ENCODE data around the gene PPP2R3B.

PPP2R3B gene

GRCh38 chrX:413322-414201 lies 26.9 kb upstream of the PPP2R3B start:
- Mint-ChIP-seq H3K9me3 (peaks cover 16% of the 10 kb centered on the region), H3K27me3 (ENCODE audit: low read depth, poor library complexity) (peaks cover 60% of the 10 kb centered on the region), H3K4me3 (peak overlapping the region; percentile 13), H3K27ac (no peak overlapping the region), H3K4me1 (peaks cover 7% of the 10 kb centered on the region), H3K36me3 (ENCODE audit: low read depth) (peaks cover 11% of the 10 kb centered on the region)
- no peak for TF ChIP-seq CTCF (IDR thresholded peaks at IDR 0.05)
- DNase-seq = peak; percentile 52

DNA sequence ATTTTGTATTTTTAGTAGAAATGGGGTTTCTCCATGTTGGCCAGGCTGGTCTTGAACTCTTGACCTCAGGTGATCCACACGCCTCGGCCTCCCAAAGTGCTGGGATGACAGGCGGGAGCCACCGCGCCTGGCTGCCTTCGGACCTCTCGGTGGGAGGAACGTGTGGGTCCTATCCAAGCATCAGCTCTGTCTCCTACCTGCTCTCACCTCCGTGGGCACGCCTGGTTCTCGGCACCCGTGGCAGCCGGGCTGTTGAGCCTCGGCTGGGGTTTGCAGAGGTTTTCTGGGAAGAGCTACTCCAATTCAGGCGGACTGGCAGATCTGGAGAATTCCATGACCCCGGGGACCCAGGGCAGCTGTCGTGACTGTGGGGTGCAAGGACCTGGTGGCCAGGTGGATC lies 23.6 kb upstream of the PPP2R3B start:
- Mint-ChIP-seq H3K36me3 (ENCODE audit: low read depth) (peaks cover 15% of the 10 kb centered on the region), H3K27me3 (ENCODE audit: low read depth, poor library complexity) (peaks cover 49% of the 10 kb centered on the region), H3K27ac (no peak overlapping the region), H3K9me3 (peaks cover 13% of the 10 kb centered on the region), H3K4me1 (peaks cover 7% of the 10 kb centered on the region), H3K4me3 (no peak overlapping the region)
- no peak for TF ChIP-seq CTCF (IDR thresholded peaks at IDR 0.05)
- DNase-seq = no peak

GRCh38 chrX:405149-405548 lies 18.4 kb upstream of the PPP2R3B start:
- Mint-ChIP-seq H3K9me3 (peaks cover 10% of the 10 kb centered on the region), H3K27me3 (ENCODE audit: low read depth, poor library complexity) (peaks cover 7% of the 10 kb centered on the region), H3K36me3 (ENCODE audit: low read depth) (peaks cover 15% of the 10 kb centered on the region), H3K4me1 (no peaks in the 10 kb centered on the region), H3K4me3 (no peak overlapping the region), H3K27ac (no peak overlapping the region)
- no peak for DNase-seq
- TF ChIP-seq CTCF (IDR thresholded peaks at IDR 0.05) = no peak

- Mint-ChIP-seq H3K27ac (no peak overlapping the region), H3K27me3 (ENCODE audit: low read depth, poor library complexity) (peaks cover 7% of the 10 kb centered on the region), H3K4me3 (no peak overlapping the region), H3K4me1 (no peaks in the 10 kb centered on the region), H3K36me3 (ENCODE audit: low read depth) (peaks cover 15% of the 10 kb centered on the region), H3K9me3 (peaks cover 10% of the 10 kb centered on the region)
- DNase-seq = no peak
- TF ChIP-seq CTCF (IDR thresholded peaks at IDR 0.05) = no peak
These were observed 17.9 kb upstream of the PPP2R3B start for GRCh38 chrX:404656-405055.

DNA sequence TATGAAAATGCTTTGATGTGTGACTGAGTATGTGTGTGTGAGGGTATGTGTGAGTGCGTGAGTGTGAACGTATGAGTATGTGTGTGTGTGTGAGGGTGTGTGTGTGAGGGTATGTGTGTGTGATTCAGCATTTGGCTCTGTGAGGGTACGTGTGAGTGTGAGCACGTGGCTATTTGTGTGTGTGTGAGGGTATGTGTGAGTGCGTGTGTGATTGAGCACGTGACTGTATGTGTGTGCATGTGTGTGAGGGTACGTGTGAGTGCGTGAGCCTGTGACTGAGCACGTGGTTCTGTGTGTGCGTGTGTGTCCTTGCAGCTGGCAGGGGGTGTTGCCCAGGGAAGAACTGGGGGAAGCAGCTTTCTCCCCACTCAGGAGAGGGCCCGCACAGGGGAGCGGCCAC lies 16.1 kb upstream of the PPP2R3B start:
- Mint-ChIP-seq H3K4me3 (no peak overlapping the region), H3K36me3 (ENCODE audit: low read depth) (peaks cover 9% of the 10 kb centered on the region), H3K4me1 (peaks cover 4% of the 10 kb centered on the region), H3K27me3 (ENCODE audit: low read depth, poor library complexity) (peaks cover 7% of the 10 kb centered on the region), H3K9me3 (no peaks in the 10 kb centered on the region), H3K27ac (no peak overlapping the region)
- DNase-seq = no peak
- TF ChIP-seq CTCF (IDR thresholded peaks at IDR 0.05) = no peak

DNA sequence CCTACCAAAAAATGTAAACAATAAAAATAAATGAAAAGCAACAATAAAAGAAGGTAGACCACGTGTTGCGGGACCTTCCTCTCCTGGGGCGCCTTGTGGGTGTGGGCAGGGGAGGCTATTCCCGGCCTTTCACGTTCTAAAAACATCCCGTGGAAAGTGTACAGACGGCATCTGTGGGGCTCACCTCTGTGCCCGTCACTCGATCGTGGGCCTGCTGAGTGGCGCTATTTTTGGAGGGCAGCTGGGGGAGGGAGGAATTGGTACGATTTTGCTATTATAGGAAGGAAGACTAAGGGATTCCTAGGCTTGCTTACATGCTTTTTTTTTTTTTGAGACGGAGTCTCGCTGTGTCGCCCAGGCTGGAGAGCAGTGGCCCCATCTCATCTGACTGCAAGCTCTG lies 13.6 kb upstream of the PPP2R3B start:
- TF ChIP-seq CTCF (IDR thresholded peaks at IDR 0.05) = no peak
- Mint-ChIP-seq H3K36me3 (ENCODE audit: low read depth) (peaks cover 4% of the 10 kb centered on the region), H3K9me3 (peaks cover 4% of the 10 kb centered on the region), H3K27me3 (ENCODE audit: low read depth, poor library complexity) (peaks cover 4% of the 10 kb centered on the region), H3K27ac (no peak overlapping the region), H3K4me3 (no peak overlapping the region), H3K4me1 (peaks cover 9% of the 10 kb centered on the region)
- no peak for DNase-seq

Data from nephron progenitor cell (in vitro differentiated cells).